Stimulated activated CD4-positive, alpha-beta T cell treated with anti-CD3 and anti-CD28 coated beads, TNF-alpha, amount 100 ng/mL, for 48 hours (primary cell): ENCODE results near the gene PITPNC1.
"Not testable (repeated sequence)": the region's sequence is repeated elsewhere in the genome, so short reads cannot be mapped to it uniquely, and the experiment has no call there.

ENCODE experiments used
- DNase-seq, 3 donors: peaks; one replicate each; pipeline ENCODE4 v3.0.0-alpha.2; 2020; ENCODE audit warnings: low read depth in 3 of 3

PITPNC1 gene

GRCh38 chr17:67459985-67460384 lies 82.9 kb downstream of the PITPNC1 start:
- no peak for DNase-seq

GRCh38 chr17:67461228-67461780 lies 84.2 kb downstream of the PITPNC1 start:
- DNase-seq, result peak in 1 of 3 donors; percentile 27

- no peak for DNase-seq
Observed at GRCh38 chr17:67461876-67462275, 84.8 kb downstream of the PITPNC1 start.

- DNase-seq, result no peak
Observed at GRCh38 chr17:67466251-67466796, 89.2 kb downstream of the PITPNC1 start.

GRCh38 chr17:67467500-67468455 lies 90.7 kb downstream of the PITPNC1 start:
- no peak for DNase-seq

- peak in 1 of 3 donors; percentile 16 for DNase-seq
Observed at GRCh38 chr17:67469208-67469980, 92.3 kb downstream of the PITPNC1 start.

- DNase-seq, result no peak
Observed at GRCh38 chr17:67470163-67470562, 93.1 kb downstream of the PITPNC1 start.

- DNase-seq, result no peak
Observed at GRCh38 chr17:67471118-67471517, 94.0 kb downstream of the PITPNC1 start.

- DNase-seq, result not testable (repeated sequence)
Observed at GRCh38 chr17:67472606-67473005, 95.5 kb downstream of the PITPNC1 start.

GRCh38 chr17:67474081-67474661 lies 97.1 kb downstream of the PITPNC1 start:
- no peak for DNase-seq

- DNase-seq, result peak; percentile 58 to 73 (median 70)
Observed at GRCh38 chr17:67475161-67475937, 98.3 kb downstream of the PITPNC1 start.

- no peak for DNase-seq
Observed at GRCh38 chr17:67476787-67477335, 99.8 kb downstream of the PITPNC1 start.

- peak; percentile 31 to 56 (median 55) for DNase-seq
Observed at GRCh38 chr17:67477687-67478086, 100.6 kb downstream of the PITPNC1 start.

- DNase-seq, result no peak
Observed at GRCh38 chr17:67478401-67479041, 101.4 kb downstream of the PITPNC1 start.

GRCh38 chr17:67479148-67479547 lies 102.1 kb downstream of the PITPNC1 start:
- DNase-seq, result no peak

GRCh38 chr17:67480959-67481358 lies 103.9 kb downstream of the PITPNC1 start:
- not testable (repeated sequence) for DNase-seq

- no peak for DNase-seq
Observed at GRCh38 chr17:67481808-67482207, 104.7 kb downstream of the PITPNC1 start.

GRCh38 chr17:67482764-67483163 lies 105.7 kb downstream of the PITPNC1 start:
- DNase-seq, result no peak

- DNase-seq, result no peak
Observed at GRCh38 chr17:67484261-67484660, 107.2 kb downstream of the PITPNC1 start.

GRCh38 chr17:67485666-67486065 lies 108.6 kb downstream of the PITPNC1 start:
- no peak for DNase-seq
